Liver (tissue), 9 donors: ENCODE data around the gene TSPEAR. TPM values are rescaled to one million over a fixed set of nuclear protein-coding genes. Genes with fewer than 3 reads are reported as not detected.

Experiments
- DNase-seq: peaks from one replicate; pipeline ENCODE4 v3.0.0-alpha.2; 2017; ENCODE audit warnings: low spot score
- H3K27ac ChIP-seq, 2 donors: one replicate each; pipeline ENCODE4 v1.7.0; 2013; ENCODE audit warnings: inconsistent platforms in 2 of 2, low read length in 2 of 2, control low read depth in 1 of 2, low read depth in 1 of 2, mild to moderate bottlenecking in 1 of 2
- H3K27me3 ChIP-seq, 4 donors: one replicate each; pipeline versions ENCODE4 v1.6.1 to v1.7.0; 2013; ENCODE audit warnings: low read length in 3 of 4, inconsistent platforms in 1 of 4, mild to moderate bottlenecking in 1 of 4, moderate library complexity in 1 of 4; ENCODE audit not compliant: control insufficient read depth in 4 of 4, insufficient read depth in 4 of 4
- H3K36me3 ChIP-seq, 4 donors: one replicate each; pipeline versions ENCODE4 v1.6.1 to v1.7.0; 2013; ENCODE audit warnings: low read length in 3 of 4, mild to moderate bottlenecking in 3 of 4, low read depth in 1 of 4, moderate library complexity in 1 of 4; ENCODE audit not compliant: control insufficient read depth in 4 of 4, insufficient read depth in 3 of 4
- H3K4me1 ChIP-seq, 4 donors: one replicate each; pipeline versions ENCODE4 v1.6.1 to v1.7.0; 2013; ENCODE audit warnings: low read length in 3 of 4, mild to moderate bottlenecking in 3 of 4, moderate library complexity in 1 of 4; ENCODE audit not compliant: control insufficient read depth in 4 of 4, insufficient read depth in 4 of 4
- H3K4me3 ChIP-seq, 3 donors: one replicate each; pipeline versions ENCODE4 v1.6.1 to v1.7.0; 2013; ENCODE audit warnings: low read length in 3 of 3, control low read depth in 1 of 3, low read depth in 1 of 3, mild to moderate bottlenecking in 1 of 3
- H3K9ac ChIP-seq, 2 donors: one replicate each; pipeline ENCODE4 v1.7.0; 2013; ENCODE audit warnings: low read length in 2 of 2, mild to moderate bottlenecking in 2 of 2, moderate library complexity in 2 of 2, control low read depth in 1 of 2, low read depth in 1 of 2
- H3K9me3 ChIP-seq, 4 donors: one replicate each; pipeline versions ENCODE4 v1.6.1 to v1.7.0; 2013; ENCODE audit warnings: low read length in 3 of 4; ENCODE audit not compliant: control insufficient read depth in 4 of 4
- ATF3 ChIP-seq: IDR thresholded peaks from 2 replicates; pipeline ENCODE4 v1.6.1; 2016; ENCODE audit warnings: antibody characterized with exemption
- CTCF ChIP-seq: fragments of 150-350 bp; IDR thresholded peaks from 2 replicates; pipeline ENCODE4 v1.5.1; 2017; ENCODE audit warnings: improper control_type of control experiment, low read depth, low read length; ENCODE audit not compliant: missing input control
- EGR1 ChIP-seq, 2 donors: IDR thresholded peaks; 2 replicates each; pipeline ENCODE4 v1.6.1; 2016 to 2018; ENCODE audit warnings: antibody characterized with exemption in 2 of 2, low read depth in 2 of 2
- FOXA1 ChIP-seq: IDR thresholded peaks from 2 replicates; pipeline ENCODE4 v1.6.1; 2016; ENCODE audit warnings: antibody characterized with exemption
- FOXA2 ChIP-seq: IDR thresholded peaks from 2 replicates; pipeline ENCODE4 v1.6.1; 2016; ENCODE audit warnings: antibody characterized with exemption
- GABPA ChIP-seq, 2 donors: IDR thresholded peaks in 1 of 2; conservative IDR thresholded peaks in 1 of 2; 2 replicates each; pipeline ENCODE4 v1.6.1; 2016; ENCODE audit warnings: antibody characterized with exemption in 2 of 2, mild to moderate bottlenecking in 1 of 2, moderate library complexity in 1 of 2
- HNF4A ChIP-seq, 2 donors: conservative IDR thresholded peaks; 2 replicates each; pipeline ENCODE4 v1.6.1; 2016; ENCODE audit warnings: antibody characterized with exemption in 2 of 2, mild to moderate bottlenecking in 2 of 2
- HNF4G ChIP-seq: IDR thresholded peaks from 2 replicates; pipeline ENCODE4 v1.6.1; 2016; ENCODE audit warnings: antibody characterized with exemption
- JUND ChIP-seq, 2 donors: IDR thresholded peaks; 2 replicates each; pipeline ENCODE4 v1.6.1; 2016; ENCODE audit warnings: antibody characterized with exemption in 2 of 2
- MAX ChIP-seq: IDR thresholded peaks from 2 replicates; pipeline ENCODE4 v1.6.1; 2016; ENCODE audit warnings: antibody characterized with exemption
- NR2F2 ChIP-seq: IDR thresholded peaks from 2 replicates; pipeline ENCODE4 v1.6.1; 2016; ENCODE audit warnings: antibody characterized with exemption
- RAD21 ChIP-seq, 2 donors: IDR thresholded peaks; 2 replicates each; pipeline ENCODE4 v1.6.1; 2016; ENCODE audit warnings: antibody characterized with exemption in 2 of 2, mild to moderate bottlenecking in 2 of 2
- REST ChIP-seq: IDR thresholded peaks from 2 replicates; pipeline ENCODE4 v1.6.1; 2016; ENCODE audit warnings: antibody characterized with exemption, mild to moderate bottlenecking
- RXRA ChIP-seq, 2 donors: IDR thresholded peaks; 2 replicates each; pipeline ENCODE4 v1.6.1; 2017 to 2018; ENCODE audit warnings: antibody characterized with exemption in 2 of 2, mild to moderate bottlenecking in 1 of 2
- SP1 ChIP-seq: IDR thresholded peaks from 2 replicates; pipeline ENCODE4 v1.6.1; 2018; ENCODE audit warnings: antibody characterized with exemption, mild to moderate bottlenecking
- TAF1 ChIP-seq: conservative IDR thresholded peaks from 2 replicates; pipeline ENCODE4 v1.6.1; 2016; ENCODE audit warnings: antibody characterized with exemption, mild to moderate bottlenecking
- YY1 ChIP-seq: IDR thresholded peaks from 2 replicates; pipeline ENCODE4 v1.6.1; 2016; ENCODE audit warnings: antibody characterized with exemption, mild to moderate bottlenecking
- ZBTB33 ChIP-seq: IDR thresholded peaks from 2 replicates; pipeline ENCODE4 v1.6.1; 2016; ENCODE audit warnings: antibody characterized with exemption
- WGBS: extraction: QIAGEN DNeasy Blood & Tissue Kit; methylation state at CpG from one replicate; pipeline ENCODE4 v1.1.7; 2013; 5-methylcytosine and 5-hydroxymethylcytosine counted together
- polyA plus RNA-seq, 2 donors: library from polyadenylated mRNA; stranded (reverse) in 1 of 2; unstranded in 1 of 2; fragments of 200-250 nt in 1 of 2; fragments of >200 nt in 1 of 2; fragmentation: Nextera tagmentation in 1 of 2; extraction: Ambion mirVana in 1 of 2; gene quantifications; one replicate each; pipeline versions ENCODE4 v1.2.1 to v1.2.3, GENCODE V29; 2013 to 2015
- total RNA-seq, 2 donors: library from RNA; depleted of rRNA; stranded (reverse); fragments of >200 nt; gene quantifications; one replicate each; pipeline ENCODE4 v1.2.3, GENCODE V29; 2014
- donor health status: healthy.
- donor health status: healthy.
- donor health status: healthy.
- donor health status: healthy.
- donor health status: healthy.

Gene TSPEAR
- total and polyA plus RNA-seq, 4 donors, result under 0.01 to 0.14 (median 0.01) TPM; not detected in 1

GRCh38 chr21:44505673-44506278 lies 205.6 kb downstream of the TSPEAR start:
- TF ChIP-seq EGR1 (IDR thresholded peaks at IDR 0.05; ENCODE audit: low read depth in 2 of 2) (no peak), GABPA (IDR thresholded peaks at IDR 0.05 in 1 of 2, conservative IDR thresholded peaks at IDR 0.05 in 1 of 2) (no peak), HNF4A (conservative IDR thresholded peaks at IDR 0.05) (peak in 1 of 2 donors; percentile 4), JUND (IDR thresholded peaks at IDR 0.05) (no peak), ZBTB33 (no peak)
- Histone ChIP-seq H3K4me3 (no peak overlapping the region), H3K9ac (no peak overlapping the region), H3K27ac (no peak overlapping the region), H3K36me3 (no peaks in the 10 kb centered on the region), H3K27me3 (no peaks in the 10 kb centered on the region), H3K9me3 (no peaks in the 10 kb centered on the region), H3K4me1 (peaks cover 0 to 23% (median 14%) of the 10 kb centered on the region in 4 donors)
- no peak for DNase-seq
- 64% methylated on average over 16 of the region's 16 CpGs for WGBS

GRCh38 chr21:44503901-44504399 lies 207.4 kb downstream of the TSPEAR start:
- Histone ChIP-seq H3K4me1 (peaks cover 0 to 9% (median 6%) of the 10 kb centered on the region in 4 donors), H3K36me3 (no peaks in the 10 kb centered on the region), H3K4me3 (no peak overlapping the region), H3K9me3 (no peaks in the 10 kb centered on the region), H3K27ac (no peak overlapping the region), H3K9ac (no peak overlapping the region), H3K27me3 (no peaks in the 10 kb centered on the region)
- TF ChIP-seq HNF4A (conservative IDR thresholded peaks at IDR 0.05) (no peak), FOXA1 (no peak), RAD21 (IDR thresholded peaks at IDR 0.05) (no peak), REST (no peak), JUND (IDR thresholded peaks at IDR 0.05) (no peak), FOXA2 (no peak), MAX (no peak), GABPA (IDR thresholded peaks at IDR 0.05 in 1 of 2, conservative IDR thresholded peaks at IDR 0.05 in 1 of 2) (no peak), NR2F2 (no peak), CTCF (no peak), TAF1 (no peak), EGR1 (IDR thresholded peaks at IDR 0.05; ENCODE audit: low read depth in 2 of 2) (no peak), YY1 (no peak), ZBTB33 (no peak), HNF4G (no peak), RXRA (IDR thresholded peaks at IDR 0.05) (no peak), ATF3 (no peak), SP1 (no peak)
- 80% methylated on average over 20 of the region's 20 CpGs for WGBS
- DNase-seq, result no peak
